CD14-positive monocyte (primary cell): Measurements from ENCODE around the gene RNF157. TPM values are rescaled to one million over a fixed set of nuclear protein-coding genes. Genes with fewer than 3 reads are reported as not detected.
A peak's percentile ranks its signal among the peaks of the same experiment; 100 is the strongest.

Source experiments
- DNase-seq, 3 donors: peaks; one replicate each; pipeline ENCODE4 v3.0.0-alpha.2; 2011 to 2022
- H2AFZ ChIP-seq: 2 replicates; pipeline ENCODE4 v1.6.0; 2012; ENCODE audit warnings: mild to moderate bottlenecking, low read depth, low read length, inconsistent platforms; ENCODE audit not compliant: insufficient read depth, poor library complexity, severe bottlenecking
- H3K27ac ChIP-seq, 2 donors: 1 replicate in 1 of 2; 2 replicates in 1 of 2; pipeline ENCODE4 v1.5.1; 2012 to 2013; ENCODE audit warnings: low read length in 2 of 2, control low read depth in 1 of 2, inconsistent platforms in 1 of 2, low read depth in 1 of 2, mild to moderate bottlenecking in 1 of 2
- H3K27me3 ChIP-seq, 2 donors: one replicate each; pipeline versions ENCODE4 v1.6.0 to v1.6.1; 2011 to 2013; ENCODE audit warnings: low read length in 2 of 2; ENCODE audit not compliant: control insufficient read depth in 2 of 2, insufficient read depth in 2 of 2
- H3K36me3 ChIP-seq, 2 donors: replicated peaks in 1 of 2; 1 replicate in 1 of 2; 2 replicates in 1 of 2; pipeline versions ENCODE4 v1.5.1 to v1.6.1; 2012 to 2013; ENCODE audit warnings: low read length in 2 of 2, control low read depth in 1 of 2, inconsistent platforms in 1 of 2, mild to moderate bottlenecking in 1 of 2; ENCODE audit not compliant: insufficient read depth in 2 of 2, control insufficient read depth in 1 of 2
- H3K4me1 ChIP-seq, 2 donors: 1 replicate in 1 of 2; 2 replicates in 1 of 2; pipeline versions ENCODE4 v1.5.1 to v1.6.1; 2012 to 2013; ENCODE audit warnings: low read length in 2 of 2, control low read depth in 1 of 2, inconsistent platforms in 1 of 2, mild to moderate bottlenecking in 1 of 2, moderate library complexity in 1 of 2; ENCODE audit not compliant: insufficient read depth in 2 of 2, control insufficient read depth in 1 of 2
- H3K4me2 ChIP-seq: replicated peaks from 2 replicates; pipeline ENCODE3; 2012; ENCODE audit warnings: low read length, moderate library complexity, mild to moderate bottlenecking; ENCODE audit not compliant: poor library complexity, severe bottlenecking; ENCODE audit errors: extremely low read depth
- H3K4me3 ChIP-seq, 3 experiments: fragments of 200-600 bp in 1 of 3; sonication (generic) in 1 of 3; replicated peaks in 1 of 3; 1 replicate in 2 of 3; 2 replicates in 1 of 3; pipeline ENCODE4 v1.5.1; 2011 to 2013; ENCODE audit warnings: low read length in 3 of 3, mild to moderate bottlenecking in 3 of 3, control low read depth in 2 of 3, low read depth in 2 of 3, inconsistent platforms in 1 of 3, moderate library complexity in 1 of 3
- H3K79me2 ChIP-seq: 2 replicates; pipeline ENCODE4 v1.6.0; 2012; ENCODE audit warnings: mild to moderate bottlenecking, control low read depth, inconsistent platforms, low read length, moderate library complexity; ENCODE audit not compliant: insufficient read depth
- H3K9ac ChIP-seq: 2 replicates; pipeline ENCODE4 v1.6.0; 2017; ENCODE audit warnings: low read length, mild to moderate bottlenecking; ENCODE audit not compliant: insufficient read depth, poor library complexity, severe bottlenecking
- H3K9me3 ChIP-seq, 2 donors: replicated peaks in 1 of 2; 1 replicate in 1 of 2; 2 replicates in 1 of 2; pipeline versions ENCODE4 v1.5.1 to v1.6.1; 2012 to 2013; ENCODE audit warnings: low read length in 2 of 2, control low read depth in 1 of 2; ENCODE audit not compliant: control insufficient read depth in 1 of 2, insufficient read depth in 1 of 2
- H4K20me1 ChIP-seq: 2 replicates; pipeline ENCODE4 v1.6.0; 2012; ENCODE audit warnings: mild to moderate bottlenecking, low read length, control low read depth, moderate library complexity; ENCODE audit not compliant: insufficient read depth
- H3K27ac Mint-ChIP-seq, 7 donors: one replicate each; pipeline ENCODE4 v1.8.0; 2020; ENCODE audit warnings: mild to moderate bottlenecking in 7 of 7, mixed read lengths in 7 of 7, moderate library complexity in 6 of 7, inconsistent platforms in 2 of 7
- H3K27me3 Mint-ChIP-seq, 3 donors: one replicate each; pipeline ENCODE4 v1.8.0; 2021 to 2022; ENCODE audit warnings: low read depth in 3 of 3, mild to moderate bottlenecking in 3 of 3, mixed read lengths in 3 of 3, moderate library complexity in 3 of 3, inconsistent platforms in 1 of 3
- H3K36me3 Mint-ChIP-seq, 2 donors: one replicate each; pipeline ENCODE4 v1.8.0; 2020; ENCODE audit warnings: mixed read lengths in 2 of 2, inconsistent platforms in 1 of 2, mild to moderate bottlenecking in 1 of 2
- H3K4me1 Mint-ChIP-seq: one replicate; pipeline ENCODE4 v1.8.0; 2020; ENCODE audit warnings: mild to moderate bottlenecking, mixed read lengths
- H3K4me3 Mint-ChIP-seq, 2 donors: one replicate each; pipeline ENCODE4 v1.8.0; 2020; ENCODE audit warnings: mild to moderate bottlenecking in 2 of 2, mixed read lengths in 2 of 2, moderate library complexity in 1 of 2
- H3K9me3 Mint-ChIP-seq, 7 donors: one replicate each; pipeline ENCODE4 v1.8.0; 2020 to 2022; ENCODE audit warnings: mixed read lengths in 7 of 7, mild to moderate bottlenecking in 6 of 7, moderate library complexity in 6 of 7, inconsistent platforms in 2 of 7
- WGBS: methylation state at CpG from one replicate; pipeline ENCODE4 v1.1.5; 2013; ENCODE audit warnings: missing lambda C conversion rate; ENCODE audit not compliant: insufficient coverage; 5-methylcytosine and 5-hydroxymethylcytosine counted together
- intact Hi-C, 2 donors: fragments of 100-400 bp; cut with micrococcal nuclease; formaldehyde crosslinking; loops; one replicate each; pipeline versions ENCODE4 v1.15.0 to v1.15.1; 2023
- polyA plus RNA-seq, 3 donors: library from polyadenylated mRNA; depleted of rRNA in 1 of 3; unstranded in 2 of 3; stranded (reverse) in 1 of 3; fragments of 300-500 nt in 2 of 3; fragments of >200 nt in 1 of 3; fragmentation: Illumina TruSeq in 2 of 3; gene quantifications; 1 replicate in 2 of 3; 2 replicates in 1 of 3; pipeline ENCODE4 v1.2.3, GENCODE V29; 2012 to 2021
- TF ChIP-seq, protein P1 (sequence below): fragments of 200-600 bp; IDR thresholded peaks from one replicate; pipeline ENCODE4 v1.8.0; 2022; ENCODE audit warnings: antibody characterized with exemption, mild to moderate bottlenecking

Gene RNF157
- polyA plus RNA-seq, 3 donors, result 0.03 TPM; not detected in 2

- WGBS, result 78% methylated on average over 1 of the region's 4 CpGs
- Mint-ChIP-seq H3K36me3 (no peaks in the 10 kb centered on the region), H3K27me3 (peaks cover 2 to 6% (median 4%) of the 10 kb centered on the region in 3 donors), H3K27ac (peak overlapping the region in 1 of 7 donors; percentile 61), H3K4me3 (no peak overlapping the region), H3K9me3 (peaks cover 0 to 1% (median 0%) of the 10 kb centered on the region in 7 donors), H3K4me1 (peaks cover 18% of the 10 kb centered on the region)
- intact Hi-C loops, result no loop called here
- TF ChIP-seq, protein P1, sequence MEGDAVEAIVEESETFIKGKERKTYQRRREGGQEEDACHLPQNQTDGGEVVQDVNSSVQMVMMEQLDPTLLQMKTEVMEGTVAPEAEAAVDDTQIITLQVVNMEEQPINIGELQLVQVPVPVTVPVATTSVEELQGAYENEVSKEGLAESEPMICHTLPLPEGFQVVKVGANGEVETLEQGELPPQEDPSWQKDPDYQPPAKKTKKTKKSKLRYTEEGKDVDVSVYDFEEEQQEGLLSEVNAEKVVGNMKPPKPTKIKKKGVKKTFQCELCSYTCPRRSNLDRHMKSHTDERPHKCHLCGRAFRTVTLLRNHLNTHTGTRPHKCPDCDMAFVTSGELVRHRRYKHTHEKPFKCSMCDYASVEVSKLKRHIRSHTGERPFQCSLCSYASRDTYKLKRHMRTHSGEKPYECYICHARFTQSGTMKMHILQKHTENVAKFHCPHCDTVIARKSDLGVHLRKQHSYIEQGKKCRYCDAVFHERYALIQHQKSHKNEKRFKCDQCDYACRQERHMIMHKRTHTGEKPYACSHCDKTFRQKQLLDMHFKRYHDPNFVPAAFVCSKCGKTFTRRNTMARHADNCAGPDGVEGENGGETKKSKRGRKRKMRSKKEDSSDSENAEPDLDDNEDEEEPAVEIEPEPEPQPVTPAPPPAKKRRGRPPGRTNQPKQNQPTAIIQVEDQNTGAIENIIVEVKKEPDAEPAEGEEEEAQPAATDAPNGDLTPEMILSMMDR, result no peak
- Histone ChIP-seq H2AFZ (no peak overlapping the region), H3K9ac (no peak overlapping the region), H3K9me3 (no peaks in the 10 kb centered on the region), H3K4me1 (peaks cover 16 to 18% of the 10 kb centered on the region in 2 donors), H3K4me3 (no peak overlapping the region), H3K27ac (no peak overlapping the region), H4K20me1 (no peaks in the 10 kb centered on the region), H3K79me2 (no peaks in the 10 kb centered on the region), H3K27me3 (no peaks in the 10 kb centered on the region), H3K4me2 (no peak overlapping the region), H3K36me3 (no peaks in the 10 kb centered on the region)
- DNase-seq, result no peak
These were observed 40.8 kb downstream of the RNF157 start for GRCh38 chr17:76199469-76199868.

- H3K36me3 ChIP-seq, result no peaks in the 10 kb centered on the region
- H3K4me3 Mint-ChIP-seq, result no peak overlapping the region
- H3K4me1 ChIP-seq, result peaks cover 10% of the 10 kb centered on the region in 2 donors
- H3K9me3 ChIP-seq, result no peaks in the 10 kb centered on the region
- no peak overlapping the region for H3K9ac ChIP-seq
- H3K27me3 Mint-ChIP-seq, result peaks cover 2 to 6% (median 4%) of the 10 kb centered on the region in 3 donors
- no peak overlapping the region for H3K4me2 ChIP-seq
- no peak overlapping the region for H3K27ac ChIP-seq
- H3K4me3 ChIP-seq, result no peak overlapping the region
- peaks cover 11% of the 10 kb centered on the region for H3K4me1 Mint-ChIP-seq
- no peaks in the 10 kb centered on the region for H3K79me2 ChIP-seq
- intact Hi-C loops, result no loop called here
- no peaks in the 10 kb centered on the region for H4K20me1 ChIP-seq
- DNase-seq, result no peak
- H3K9me3 Mint-ChIP-seq, result peaks cover 0 to 1% (median 0%) of the 10 kb centered on the region in 7 donors
- no peak overlapping the region for H2AFZ ChIP-seq
- H3K27ac Mint-ChIP-seq, result no peak overlapping the region
- no peaks in the 10 kb centered on the region for H3K27me3 ChIP-seq
- H3K36me3 Mint-ChIP-seq, result no peaks in the 10 kb centered on the region
- 94% methylated on average over 5 of the region's 5 CpGs for WGBS
- TF ChIP-seq, protein P1, result no peak
These were observed 41.6 kb downstream of the RNF157 start for GRCh38 chr17:76198702-76199101.
